C4-2B (cell line): ENCODE data around the gene NSD2.

Experiments
- CTCF ChIP-seq: fragments of 450-650 bp; conservative IDR thresholded peaks from 2 replicates; pipeline ENCODE4 v1.5.1; 2017; ENCODE audit warnings: mild to moderate bottlenecking
- ZFX ChIP-seq: fragments of 450-650 bp; IDR thresholded peaks from 2 replicates; pipeline ENCODE4 v1.6.1; 2017

- no peak for TF ChIP-seq CTCF
- TF ChIP-seq ZFX = no peak
Measured at GRCh38 chr4:1873776-1874175, 2.6 kb downstream of the NSD2 start.
